NCI-H1436 treated with DMSO at 0.1 percent for 48 hours (cell line): ENCODE data around the gene CRELD2.

Source experiments
- DNase-seq: peaks from one replicate; lab custom pipeline; 2025; lab: John Stamatoyannopoulos, UW

The CRELD2 gene

DNA sequence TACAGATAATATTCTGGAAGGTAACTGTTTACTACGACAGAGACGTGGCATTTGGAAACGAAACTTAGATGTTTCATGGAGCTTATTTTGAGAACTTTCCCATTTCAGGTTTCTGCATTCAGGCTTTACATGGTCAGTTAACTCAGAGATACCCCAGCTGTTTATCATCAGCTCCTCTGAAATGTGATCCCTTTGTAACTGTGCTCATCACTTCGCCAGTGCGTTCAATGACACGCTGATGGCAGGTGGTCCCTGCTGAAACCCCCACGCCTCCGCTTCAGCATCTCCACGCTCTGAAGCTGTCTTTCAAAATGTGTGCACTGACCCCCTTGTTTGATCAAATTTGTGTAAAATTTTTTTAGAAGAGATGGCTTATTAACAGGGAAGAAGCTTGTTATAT, 30.7 kb upstream of the CRELD2 start:
- no peak for DNase-seq

DNA sequence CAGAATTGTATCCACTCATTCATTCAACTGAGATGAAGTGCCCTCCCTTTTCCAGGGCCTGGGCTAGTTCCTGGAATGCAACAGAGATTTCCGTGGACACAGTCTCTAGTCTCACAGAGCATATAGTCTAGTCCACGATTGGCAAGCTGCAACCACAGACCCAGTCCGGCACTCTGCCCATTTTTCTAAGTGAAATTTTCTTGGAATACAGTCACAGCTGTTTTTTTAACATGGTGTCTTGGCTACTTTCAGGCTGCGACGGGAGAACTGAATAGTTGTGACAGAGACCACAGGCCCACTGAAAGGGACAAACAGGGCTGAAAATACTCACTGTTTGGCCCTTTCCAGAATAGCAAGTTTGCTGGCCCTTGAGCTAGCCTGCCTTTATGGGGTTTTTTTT, 29.4 kb upstream of the CRELD2 start:
- no peak for DNase-seq

DNA sequence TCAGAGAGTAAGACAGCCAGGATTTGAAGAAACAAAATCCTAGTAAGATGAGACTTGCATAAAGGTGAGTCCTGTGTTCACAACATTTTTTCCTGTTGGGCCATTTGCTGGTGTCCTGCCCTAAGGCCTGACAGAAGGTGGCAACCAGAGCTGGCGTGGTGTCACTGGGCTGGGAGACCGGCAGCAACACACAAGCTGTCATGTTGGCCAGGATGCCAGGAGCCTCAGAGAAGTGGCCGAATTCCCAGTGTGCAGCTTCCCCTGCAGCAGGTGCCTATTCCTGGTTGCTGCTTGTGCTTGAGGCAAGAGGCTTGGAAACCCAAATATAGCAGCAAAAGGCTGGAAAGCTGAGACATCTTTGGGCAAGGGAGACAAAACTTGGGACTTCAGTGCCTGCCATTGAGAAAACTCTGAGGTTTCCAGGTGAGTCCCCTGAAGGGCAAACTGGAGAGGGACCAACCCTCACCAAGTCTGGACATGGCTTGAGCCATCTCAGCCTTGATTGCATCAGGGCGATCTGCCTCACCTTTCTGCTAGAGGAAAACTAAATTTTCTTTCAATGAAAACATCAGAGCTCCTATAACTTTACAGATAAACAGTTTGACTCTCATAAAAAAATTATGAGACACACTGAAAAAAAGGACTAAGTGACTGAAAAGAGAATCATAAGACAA, 26.1 kb upstream of the CRELD2 start:
- DNase-seq = no peak

DNA sequence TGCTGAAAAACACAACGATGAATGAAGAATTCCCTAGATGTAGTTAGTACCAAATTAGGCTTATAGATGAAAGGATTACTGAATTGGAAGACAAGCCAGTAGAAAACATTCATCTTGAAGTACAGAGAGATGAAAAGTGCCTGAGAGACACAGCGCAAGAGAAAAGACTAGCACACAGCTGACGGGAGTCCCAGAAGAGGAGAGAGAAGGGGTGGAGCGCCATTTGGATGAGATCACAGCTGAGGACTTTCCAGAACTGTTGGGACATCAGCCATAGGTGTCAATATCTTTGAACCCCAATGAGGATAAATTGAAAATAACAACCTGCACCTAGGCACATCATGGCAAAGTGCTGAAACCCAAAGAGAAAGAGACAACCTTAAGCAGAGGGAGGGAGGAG, 25.4 kb upstream of the CRELD2 start:
- DNase-seq = no peak

DNA sequence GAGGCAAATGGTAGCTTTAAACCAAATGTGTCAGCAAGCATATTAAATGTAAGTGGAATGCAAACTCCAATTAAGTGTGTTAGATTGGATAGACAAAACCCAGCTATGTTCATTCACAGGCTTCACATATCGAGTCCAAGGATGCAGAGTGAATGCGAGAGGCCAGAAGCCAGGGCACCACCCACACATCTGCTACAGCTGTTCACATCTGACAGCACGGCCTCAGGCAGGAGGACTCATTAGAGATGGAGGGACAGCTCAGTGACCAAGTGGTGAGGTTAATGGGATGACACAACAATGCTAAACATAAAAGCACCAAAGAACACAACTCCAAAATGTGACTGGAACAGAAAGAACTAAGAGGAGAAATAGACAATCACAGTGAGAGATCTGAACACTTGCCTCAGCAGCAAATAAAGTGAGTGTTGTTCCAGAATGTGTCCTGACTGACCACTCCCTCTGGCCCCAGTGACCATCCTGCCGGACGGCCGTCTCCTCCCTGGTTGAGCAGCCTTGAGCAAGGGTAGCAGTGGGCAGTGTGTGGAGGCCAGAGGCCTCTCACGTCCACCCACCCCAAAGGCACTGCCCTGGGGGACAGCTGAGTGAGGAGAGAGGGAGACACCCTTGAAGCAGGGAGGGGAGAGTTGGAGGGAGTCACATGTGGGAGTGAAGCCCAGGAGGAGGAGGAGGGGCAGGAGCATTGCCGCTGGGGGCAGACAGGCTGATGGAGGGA, 23.9 kb upstream of the CRELD2 start:
- no peak for DNase-seq

DNA sequence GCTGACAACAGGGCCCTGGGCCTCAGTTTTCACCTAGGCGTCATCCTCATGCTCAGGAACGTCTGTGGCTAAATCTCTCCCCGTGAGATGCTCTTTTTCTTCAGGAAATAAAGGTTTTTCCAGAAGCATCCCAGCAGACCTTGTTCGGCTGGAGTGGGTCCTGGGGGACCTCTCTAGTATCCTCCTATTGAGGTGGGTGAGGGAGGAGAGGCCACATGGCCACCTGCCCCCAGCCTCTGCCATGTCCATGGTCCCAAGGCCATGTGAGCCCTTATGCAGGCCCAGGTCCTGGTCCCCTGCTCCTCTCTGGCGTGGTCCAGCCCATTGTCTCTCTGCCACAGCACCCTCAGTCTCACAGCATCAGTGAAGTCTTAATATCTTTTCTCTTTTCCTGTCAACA, 22.2 kb upstream of the CRELD2 start:
- no peak for DNase-seq

DNA sequence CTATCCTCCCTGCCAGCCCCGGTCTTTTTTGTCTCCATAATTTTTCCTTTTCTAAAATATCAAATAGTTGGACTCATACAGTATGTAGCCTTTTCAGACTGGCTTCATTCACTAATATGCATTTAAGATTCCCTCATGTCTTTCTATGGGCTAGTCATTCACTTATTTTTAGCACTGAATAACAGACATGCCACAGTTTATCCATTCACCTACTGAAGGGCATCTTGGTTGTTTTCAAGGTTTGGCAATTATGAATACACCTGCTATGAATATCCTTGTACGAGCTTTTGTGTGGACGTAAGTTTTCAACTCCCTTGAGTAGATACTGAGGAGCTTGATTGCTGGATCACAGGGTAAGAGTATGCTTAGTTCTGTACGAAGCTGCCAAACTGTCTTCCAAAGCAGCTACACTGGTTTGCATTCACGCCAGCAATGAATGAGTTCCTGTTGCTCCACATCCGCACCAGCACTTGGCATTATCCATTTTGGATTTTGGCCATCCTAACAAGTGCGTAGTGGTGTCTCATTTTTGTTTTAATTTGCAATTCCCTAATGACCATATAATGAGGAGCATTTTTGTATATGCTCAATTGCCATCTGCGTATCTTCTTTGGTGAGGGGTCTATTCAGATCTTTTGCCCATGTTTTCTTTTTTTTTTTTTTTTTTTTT, 21.3 kb upstream of the CRELD2 start:
- no peak for DNase-seq

DNA sequence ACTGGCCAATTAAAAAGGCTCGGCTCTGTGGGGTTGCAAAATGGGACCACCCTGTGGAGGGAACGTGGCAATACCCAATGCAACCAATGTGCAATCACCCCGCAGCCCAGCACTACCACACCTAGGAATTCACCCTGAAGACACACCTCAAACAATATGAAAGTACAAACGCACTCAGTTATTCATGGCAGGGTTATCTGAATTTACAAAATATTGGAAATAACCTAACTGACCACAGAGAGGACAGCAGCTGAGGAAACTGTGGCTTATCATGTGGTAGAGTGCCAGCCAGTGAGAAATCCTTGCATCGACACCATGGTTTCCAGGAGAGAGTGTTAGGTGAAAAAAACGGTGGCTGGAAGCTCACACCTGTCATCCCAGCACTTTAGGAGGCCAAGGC, 18.9 kb upstream of the CRELD2 start:
- no peak for DNase-seq

DNA sequence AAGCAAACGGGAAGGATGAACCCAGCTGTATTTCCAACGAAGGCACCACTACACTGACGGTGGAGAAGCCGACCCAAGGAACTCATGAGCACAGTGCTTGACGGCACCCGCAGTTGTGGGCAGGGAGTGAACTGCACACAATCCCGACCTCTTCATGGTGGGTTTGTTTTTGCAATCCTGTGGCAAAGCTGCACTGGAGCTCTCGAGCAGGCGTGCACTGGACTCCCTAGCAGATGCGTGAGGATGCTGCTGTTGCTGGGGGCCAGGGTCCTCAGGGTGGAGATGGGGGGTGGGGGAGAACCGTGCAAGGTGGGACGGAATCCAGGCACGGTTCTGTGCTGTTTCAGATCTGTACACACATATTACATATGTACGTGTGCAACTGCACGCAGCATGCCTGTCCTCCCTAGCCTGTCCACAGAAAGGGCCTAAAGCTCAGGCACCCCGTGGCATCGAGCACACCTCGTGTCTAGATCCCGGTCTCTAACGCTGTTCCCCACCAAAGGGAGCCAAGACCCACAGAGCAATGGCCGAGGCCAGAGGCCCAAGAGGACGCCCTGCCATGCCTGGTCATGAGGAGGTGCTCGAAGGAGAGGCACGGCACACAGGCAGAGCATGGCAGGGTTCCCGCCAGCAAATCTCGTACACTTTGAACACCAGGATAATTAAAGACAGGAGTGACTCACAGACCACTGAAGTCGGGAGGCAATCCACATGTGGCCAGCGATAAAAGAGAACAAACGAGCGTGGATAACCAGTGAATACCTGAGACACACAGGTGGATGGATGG, 17.8 kb upstream of the CRELD2 start:
- no peak for DNase-seq

DNA sequence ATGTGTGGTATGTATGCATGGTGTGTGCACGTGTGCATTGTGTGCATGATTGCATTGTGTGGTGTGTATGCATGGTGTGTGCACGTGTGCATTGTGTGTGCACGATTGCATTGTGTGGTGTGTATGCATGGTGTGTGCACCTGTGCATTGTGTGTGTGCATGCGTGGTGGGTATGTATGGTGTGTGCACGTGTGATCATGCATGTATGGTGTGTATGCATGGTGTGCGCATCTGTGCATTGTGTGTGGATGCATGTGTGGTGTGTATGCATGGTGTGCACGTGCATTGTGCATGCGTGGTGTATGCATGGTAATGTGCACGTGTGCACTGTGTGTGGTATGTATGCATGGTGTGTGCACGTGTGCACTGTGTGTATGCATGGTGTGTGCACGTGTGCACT, 17.0 kb upstream of the CRELD2 start:
- DNase-seq = no peak

DNA sequence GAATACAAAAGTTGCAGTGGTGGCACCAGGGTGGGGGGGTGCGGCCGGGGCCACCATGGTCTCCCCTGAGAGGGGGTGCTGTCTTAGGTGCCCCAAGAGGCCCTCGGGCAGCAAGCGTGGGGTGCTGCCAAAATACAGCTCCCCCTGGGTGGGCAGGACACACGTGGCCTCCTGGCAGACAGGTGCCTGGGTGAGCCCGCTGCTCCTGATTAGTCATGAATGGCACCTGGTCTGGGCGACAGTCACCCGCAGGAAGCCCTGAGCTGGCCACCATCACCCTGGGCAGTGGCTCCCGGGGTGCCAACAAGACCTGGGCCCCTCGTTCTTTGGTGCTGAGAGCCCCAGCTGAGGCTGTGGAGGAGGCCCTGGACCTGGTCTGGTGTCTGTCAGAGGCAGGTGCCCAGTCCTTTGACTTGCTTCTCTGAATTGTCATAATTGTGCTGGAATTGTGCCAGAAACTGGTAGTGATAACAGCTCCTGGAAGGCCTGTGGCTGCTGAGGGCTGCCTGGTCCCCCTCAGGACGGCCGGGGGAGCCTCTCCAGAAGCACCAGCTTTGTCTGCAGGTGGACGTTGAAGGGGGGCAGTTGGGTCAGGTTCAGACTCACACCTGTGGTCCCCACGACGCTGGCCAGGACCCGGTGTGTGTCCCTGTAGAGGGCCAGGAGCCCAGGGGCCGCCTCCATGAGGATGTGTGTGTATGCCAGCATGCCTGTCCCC, 15.0 kb upstream of the CRELD2 start:
- DNase-seq = no peak

DNA sequence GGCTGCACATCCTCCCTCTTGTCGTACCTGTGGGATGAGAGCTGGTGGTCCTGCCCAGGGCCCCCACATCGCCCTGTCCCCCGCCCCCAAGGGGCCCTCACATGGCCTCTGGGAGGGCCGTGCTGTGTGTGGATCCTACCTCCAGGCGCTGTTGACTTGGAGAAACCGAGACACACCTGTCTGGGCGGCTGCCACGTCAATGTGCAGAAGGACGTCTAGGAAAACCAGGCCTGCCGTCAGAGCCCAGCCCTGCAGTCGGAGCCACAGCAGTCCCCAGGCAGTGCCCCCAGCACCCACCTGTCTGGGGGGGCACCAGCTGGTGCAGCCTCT, 14.4 kb upstream of the CRELD2 start:
- DNase-seq = no peak

DNA sequence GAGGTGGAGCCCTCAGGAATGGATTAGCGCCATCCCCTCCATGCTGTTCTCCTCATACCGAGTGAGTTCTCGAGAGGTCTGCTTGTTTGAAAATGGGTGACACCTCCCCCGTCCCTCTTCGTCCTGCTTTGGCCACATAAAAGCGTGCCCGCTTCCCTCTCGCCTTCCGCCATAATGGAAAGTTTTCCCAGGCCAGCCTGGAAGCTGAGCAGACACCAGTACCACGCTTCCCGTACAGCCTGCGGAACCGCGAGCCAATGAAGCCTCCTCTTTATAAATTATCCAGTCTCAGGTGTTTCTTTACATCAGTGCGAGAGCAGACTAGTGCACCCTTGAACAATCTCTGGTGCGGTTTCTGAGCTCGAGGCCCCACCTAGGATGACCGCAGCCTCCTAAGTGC, 13.0 kb upstream of the CRELD2 start:
- no peak for DNase-seq

DNA sequence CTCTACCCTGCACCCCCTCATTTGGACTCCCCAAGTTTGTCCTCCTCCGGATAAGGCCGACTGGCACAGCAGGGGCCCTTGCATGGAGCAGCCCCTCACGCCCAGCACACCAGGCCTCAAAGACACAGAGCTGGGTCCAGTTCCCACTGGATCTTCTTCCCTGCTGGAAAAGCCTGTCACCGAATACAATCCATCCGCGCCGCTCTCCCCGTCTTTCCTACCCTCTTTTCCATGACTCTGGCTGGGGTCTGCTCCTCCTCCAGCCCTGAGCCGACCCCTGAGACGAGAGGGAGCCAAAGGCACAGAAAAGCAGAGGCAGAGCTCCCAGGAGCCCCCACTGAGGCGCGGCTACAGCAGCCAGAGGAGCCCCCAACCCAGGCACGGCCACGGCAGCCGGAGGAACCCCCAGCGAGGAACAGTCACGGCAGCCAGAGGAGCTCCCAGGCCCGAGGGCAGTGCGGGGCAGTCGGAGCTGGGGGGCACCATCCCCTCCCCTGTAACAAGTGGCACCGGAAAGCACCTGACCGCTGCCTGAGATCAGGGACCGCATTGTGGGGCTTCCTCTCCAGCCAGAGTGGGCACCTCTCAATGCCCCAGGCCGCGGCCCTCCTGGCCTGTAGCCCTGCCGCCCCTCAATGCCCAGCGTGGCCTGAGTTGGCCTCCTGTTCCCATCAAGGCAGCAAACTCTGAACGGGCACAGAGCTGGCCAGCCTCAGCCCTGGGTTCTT, 12.2 kb upstream of the CRELD2 start:
- DNase-seq = no peak

DNA sequence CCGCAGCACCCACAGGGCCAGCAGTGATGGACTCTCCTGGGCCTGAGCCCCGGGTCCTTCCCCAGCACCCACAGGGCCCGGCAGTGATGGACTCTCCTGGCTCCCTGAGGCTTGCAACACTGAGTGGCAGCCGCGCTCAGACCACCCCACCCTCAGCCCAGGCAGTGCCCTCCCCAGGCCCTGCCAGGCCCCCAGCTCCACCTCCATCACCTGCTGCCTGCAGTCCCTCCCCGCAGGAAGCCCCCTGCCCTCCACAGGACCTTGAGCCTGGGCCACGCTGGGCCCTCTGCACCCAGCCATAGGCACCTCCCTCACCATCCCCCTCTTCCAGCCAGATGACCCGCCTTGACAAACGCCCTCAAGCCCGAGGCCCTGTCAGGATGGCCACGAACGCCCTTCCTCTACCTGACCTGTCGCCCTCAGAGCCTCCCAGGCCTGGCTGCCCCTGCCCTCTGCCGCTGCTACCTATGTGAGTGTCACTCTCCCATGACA, 11.6 kb upstream of the CRELD2 start:
- no peak for DNase-seq

DNA sequence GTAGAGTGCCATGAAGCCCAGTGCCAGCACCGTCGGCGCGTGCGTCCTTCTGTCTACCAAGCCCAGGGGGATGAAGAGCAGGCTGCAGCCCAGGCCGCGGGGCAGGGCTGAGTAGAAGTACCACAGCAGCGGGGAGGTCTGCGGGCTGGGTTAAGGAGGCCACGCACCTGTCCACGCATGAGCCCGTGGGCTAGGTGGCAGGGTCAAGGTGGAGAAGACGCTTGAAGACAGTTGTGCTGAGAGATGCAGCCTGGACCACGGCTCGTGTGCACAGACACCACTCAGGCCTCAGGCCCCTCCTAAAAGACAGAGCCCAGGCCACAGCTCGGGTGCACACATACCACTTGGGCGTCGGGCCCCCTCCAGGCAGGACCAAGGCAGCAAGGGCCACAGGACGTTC, 10.6 kb upstream of the CRELD2 start:
- no peak for DNase-seq

DNA sequence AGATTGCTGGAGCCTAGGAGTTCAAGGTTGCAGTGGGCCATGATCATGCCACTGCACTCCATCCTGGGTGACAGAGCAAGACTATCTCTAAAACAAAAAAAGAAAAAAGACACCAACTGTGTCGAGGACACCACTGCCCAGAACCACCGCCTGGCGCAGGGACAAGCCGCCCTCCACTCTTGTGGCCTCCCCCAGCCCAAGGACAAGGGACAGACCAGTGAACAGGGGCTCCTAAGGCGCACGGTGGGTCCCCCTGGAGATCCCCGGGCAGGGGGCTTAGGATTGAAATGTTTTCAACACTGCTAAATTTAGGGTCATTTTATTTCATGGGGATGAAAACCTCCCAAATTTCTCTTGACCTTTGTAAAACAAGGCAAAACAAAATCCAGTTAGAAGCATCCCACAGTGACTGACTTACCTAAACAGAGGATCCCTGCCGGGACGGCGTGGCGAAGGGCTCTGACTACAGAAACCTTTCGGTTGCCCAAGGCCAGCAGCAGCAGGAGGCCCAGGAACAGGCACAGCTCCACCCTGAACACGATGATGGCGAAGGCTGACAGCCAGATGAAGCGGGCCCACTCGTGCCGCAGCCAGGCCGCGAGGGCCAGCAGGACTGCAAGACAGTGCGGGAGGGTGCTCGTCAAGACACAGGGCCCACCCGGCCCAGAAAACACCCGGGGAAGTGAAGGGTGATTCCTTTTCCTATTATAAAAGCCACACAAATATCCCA, 8.8 kb upstream of the CRELD2 start:
- DNase-seq = no peak

DNA sequence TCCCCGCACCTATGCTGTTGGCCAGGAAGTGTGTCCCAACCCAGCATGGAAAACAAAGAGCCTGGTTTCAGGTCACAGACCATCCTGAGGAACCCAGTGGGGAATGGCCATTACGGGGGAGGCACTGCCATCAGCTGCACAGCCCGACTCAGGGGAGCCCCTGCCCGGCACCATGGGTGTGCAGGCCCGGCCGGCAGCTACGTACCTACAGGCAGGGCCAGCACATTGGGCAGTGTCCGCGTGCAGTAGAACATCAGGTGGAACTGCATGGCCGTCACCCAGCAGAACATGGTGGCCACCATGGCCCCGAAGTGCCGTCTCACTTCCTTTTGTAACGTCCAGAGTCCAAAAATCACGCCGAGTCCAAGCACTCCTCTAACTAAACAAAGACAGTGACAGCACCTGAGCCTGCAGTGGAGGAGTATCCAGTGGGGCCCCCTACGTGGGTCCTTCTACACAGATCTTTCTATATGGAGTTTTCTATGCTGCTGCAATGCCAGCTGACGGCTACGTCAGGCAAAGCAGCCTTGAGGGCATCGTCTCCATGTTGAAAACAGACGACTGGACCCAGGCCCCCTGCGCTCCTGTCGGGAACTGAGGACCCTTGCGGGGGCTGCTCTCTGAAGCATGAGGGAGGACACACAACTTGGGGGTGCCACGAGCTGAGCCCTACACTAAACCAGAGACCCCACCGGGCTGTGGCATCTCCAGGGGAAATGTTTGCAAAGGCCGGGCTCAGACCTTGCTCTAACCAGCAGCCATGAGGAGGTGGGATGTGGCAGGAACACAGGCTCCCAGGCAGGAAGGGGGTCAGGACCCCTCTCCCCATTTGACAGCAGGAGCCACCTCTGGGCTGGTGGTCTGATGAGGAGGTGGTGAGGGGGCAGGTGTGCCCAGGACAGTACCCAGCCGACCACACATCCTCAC, 7.9 kb upstream of the CRELD2 start:
- DNase-seq = no peak

DNA sequence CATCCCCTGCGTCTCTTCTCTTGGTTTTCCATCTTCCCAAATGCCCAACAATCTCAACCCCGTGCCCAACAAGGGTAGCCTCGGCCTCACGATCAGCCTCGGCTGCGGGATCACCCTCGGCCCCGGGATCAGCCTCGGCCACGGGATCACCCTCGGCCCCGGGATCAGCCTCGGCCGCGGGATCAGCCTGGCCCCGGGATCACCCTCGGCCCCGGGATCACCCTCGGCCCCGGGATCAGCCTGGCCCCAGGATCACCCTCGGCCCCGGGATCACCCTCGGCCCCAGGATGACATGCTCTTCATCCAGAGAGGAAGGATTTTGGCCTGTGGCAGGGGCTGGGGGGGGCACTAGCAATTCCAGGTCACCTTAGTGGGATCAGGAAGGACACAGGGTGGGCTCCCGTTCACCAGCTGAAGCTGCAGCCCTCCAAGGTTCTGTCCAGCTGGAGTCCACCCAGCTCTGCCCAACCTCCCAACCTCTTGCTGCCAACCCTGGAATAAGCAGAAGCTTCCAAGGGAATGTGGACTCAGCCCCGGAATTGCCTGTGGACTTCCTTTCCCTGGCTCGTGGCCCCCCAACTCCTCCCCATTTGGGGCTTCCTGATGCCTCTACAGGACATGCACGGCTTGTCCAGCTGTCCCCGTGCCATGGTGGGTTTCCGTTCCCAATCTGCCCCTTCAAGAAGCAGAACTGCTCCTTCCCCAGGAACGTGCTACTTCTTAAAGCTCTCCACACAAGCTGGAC, 6.4 kb upstream of the CRELD2 start:
- DNase-seq = no peak
